LoVo (cell line): ENCODE results near the gene ADGRL3.
"Not testable (repeated sequence)": the region's sequence is repeated elsewhere in the genome, so short reads cannot be mapped to it uniquely, and the experiment has no call there.

Source experiments
- DNase-seq: peaks from one replicate; pipeline ENCODE4 v3.0.0-alpha.2; 2016; ENCODE audit warnings: low spot score

Gene ADGRL3

DNA sequence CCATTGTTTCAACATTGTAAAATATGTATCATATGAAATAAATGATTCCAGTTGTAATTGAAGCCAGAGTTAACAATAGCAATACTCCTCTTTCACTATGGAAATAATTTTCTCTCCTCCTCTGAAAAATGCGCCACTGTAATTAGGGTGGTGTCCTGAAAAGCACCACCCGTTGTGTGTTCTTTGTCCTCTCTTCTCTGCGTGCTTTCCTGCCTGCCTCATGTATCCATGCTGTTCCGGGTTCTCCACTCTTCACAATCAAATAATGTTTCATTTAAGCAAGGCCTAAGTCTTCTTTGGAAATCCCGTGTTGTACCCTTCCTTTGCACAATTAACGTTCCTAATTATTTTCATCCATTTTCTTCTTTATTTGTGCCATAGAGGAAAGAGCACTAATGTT, 293.3 kb downstream of the ADGRL3 start:
- DNase-seq: no peak

- no peak for DNase-seq
Measured at GRCh38 chr4:61500883-61501282, 300.8 kb downstream of the ADGRL3 start.

DNA sequence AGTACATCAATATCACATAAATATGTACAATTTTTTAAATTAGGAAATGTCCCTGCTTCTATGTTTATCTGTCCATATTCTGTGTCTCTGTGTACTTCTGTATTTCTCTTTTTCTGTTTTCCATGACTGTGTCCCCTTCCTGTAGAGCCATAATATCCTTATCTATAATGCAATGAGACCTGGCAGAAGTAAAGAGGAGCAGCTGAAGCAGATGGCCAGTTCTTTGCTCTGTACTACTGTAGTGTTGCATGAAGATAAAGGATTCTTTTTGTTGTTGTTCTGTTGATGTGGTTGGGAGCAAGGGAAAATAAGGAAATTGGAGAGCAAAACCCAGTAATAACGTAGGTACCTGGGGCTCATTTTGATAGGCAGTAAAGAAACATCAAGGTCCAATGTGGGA, 301.7 kb downstream of the ADGRL3 start:
- no peak for DNase-seq

DNA sequence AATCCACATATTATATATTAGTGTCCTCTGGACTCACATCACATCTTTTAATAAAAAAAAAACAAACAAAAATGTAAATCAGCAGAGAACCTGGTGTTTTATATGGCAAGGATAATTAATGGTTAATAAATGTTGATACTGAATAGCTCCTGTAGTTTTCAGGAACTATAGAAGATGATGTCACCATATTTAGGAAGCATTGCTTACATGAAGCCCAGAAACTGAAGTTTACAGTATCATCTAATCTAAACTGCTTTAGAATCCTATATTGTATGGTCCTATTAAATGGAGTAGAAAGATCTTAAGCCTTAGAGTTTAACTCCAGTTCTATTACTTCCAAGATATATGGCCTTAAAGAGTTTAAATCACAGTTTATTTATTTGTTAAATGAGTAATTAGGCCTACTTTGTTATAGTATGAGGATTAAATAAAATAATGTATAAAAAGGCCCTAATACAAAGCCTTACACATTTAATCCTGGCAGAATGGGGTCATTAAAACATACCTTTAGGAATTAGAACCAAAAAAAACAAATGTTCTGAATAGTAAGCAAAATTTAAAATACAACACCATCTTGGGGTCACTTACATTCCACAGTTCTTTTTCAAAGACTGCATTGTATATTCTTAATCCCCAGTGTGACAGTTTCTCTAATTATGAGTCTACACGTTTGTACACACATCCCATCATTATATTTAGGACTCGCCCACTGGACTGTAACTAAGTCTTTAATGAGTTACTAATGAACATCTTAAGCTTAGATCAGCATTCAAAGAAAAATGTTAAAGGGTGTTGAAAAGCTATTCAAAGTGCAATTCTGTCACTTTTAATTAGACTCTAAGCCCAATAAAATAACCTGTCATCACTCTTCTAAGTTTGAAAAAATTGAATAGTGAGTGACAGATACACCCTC, 305.9 kb downstream of the ADGRL3 start:
- DNase-seq: no peak

DNA sequence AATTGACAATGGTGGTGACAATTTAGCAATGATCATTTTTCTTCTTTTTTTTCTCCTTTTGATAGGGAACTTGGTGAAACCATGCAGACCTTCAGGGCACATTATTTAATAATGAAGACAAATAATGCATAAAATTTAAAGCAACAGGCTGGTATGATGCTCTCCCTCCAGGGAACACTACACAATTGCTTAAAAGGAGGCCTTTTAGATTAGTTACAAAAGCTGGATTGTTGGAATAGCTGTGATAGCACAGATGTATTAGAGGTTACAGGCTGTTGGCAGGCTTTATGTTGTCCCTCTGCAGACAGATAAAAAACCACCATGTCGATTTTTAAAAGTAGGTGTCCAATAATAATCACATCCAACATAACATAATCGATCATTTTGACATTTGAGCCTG, 307.0 kb downstream of the ADGRL3 start:
- no peak for DNase-seq

DNA sequence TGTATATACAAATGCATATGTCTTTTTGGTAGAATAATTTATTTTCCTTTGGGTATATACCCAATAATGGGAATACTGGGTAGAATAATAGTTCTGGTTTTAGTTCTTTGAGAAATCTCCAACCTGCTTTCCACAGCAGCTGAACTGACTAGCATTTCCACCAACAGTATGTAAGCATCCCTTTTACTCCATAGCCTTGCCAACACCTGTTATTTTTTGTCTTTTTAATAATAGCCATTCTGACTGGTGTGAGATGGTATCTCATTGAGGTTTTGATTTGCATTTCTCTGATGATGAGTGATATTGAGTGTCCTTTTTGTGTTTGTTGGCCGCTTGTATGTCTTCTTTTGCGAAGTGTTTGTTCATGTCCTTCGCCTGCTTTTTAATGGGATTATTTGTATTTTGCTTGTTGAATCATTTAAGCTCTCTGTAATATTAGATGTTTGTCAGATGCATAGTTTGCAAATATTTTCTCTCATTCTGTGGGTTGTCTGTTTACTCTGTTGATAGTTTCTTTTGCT, 309.7 kb downstream of the ADGRL3 start:
- not testable (repeated sequence) for DNase-seq

DNA sequence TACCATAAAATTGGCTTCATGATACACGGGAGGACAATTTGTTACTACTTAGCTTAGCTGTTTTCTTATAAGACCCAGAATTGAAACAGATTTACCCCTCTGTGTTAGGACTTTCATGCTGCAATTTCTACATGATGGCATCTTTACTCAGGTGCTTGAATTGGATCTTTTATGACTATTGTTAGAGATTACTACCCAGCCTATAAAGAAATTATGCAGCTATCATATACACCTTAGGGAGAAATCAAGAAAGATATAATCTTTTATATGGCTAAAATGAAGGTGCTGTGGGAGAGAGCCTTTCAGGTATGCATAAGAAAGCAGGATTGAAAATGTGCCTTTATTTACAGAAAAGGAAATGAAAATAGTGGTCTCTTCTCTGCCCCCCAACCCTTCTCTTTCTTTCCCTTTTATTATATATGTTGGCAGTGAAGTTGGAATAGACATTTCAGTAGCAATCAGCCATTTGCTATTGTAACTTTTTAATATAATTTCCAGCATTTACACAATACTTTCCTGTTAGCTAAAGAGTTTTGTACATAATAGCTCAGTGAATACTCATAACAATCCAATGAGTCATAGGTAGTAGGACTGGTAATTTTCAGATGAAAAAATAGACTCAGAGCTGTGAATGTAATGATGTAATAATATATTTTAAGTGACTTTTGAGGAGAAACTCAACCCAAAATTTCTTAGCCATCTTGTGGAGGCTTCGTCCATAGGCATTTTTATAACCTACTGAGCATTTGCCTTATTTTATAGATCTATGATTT, 311.8 kb downstream of the ADGRL3 start:
- peak; percentile 8 for DNase-seq

DNA sequence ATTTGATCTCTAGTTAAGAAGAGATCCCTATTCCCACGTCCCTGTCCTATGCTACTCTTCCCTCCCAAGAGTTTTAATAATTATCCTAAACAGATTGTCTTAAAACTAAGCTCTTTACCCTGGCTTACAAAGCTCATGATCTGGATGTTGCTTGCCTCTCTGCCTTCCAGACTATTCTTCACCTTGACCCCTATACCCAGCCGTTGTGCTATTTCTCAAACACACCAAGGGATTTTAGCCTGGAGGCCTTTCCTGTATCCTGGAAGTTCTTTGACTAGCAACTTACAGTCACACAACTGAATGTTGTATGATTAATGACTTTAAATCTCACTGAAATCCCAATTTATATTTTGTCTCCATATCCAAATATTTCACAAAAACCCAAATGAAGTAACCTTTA, 314.9 kb downstream of the ADGRL3 start:
- no peak for DNase-seq

DNA sequence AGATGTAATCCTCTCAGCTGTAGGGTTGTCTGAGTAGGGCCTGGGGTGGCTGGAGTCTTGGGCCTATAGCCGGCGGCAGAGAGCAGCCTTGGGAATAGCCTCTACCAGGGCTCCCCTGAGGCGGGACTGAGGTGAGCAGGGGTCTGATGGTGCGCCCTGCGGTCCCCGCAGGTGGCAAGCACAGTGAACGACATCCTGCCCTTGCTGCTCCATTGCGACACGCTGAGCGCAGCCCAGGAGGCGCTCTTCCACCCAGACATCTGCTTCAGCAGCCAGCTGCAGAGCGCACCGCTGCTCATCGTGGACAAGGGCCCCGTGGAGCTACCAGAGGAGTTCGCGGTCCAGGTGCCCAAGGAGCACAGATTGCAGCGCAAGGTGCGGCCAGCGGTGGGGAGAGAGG, 317.0 kb downstream of the ADGRL3 start:
- DNase-seq: no peak

DNA sequence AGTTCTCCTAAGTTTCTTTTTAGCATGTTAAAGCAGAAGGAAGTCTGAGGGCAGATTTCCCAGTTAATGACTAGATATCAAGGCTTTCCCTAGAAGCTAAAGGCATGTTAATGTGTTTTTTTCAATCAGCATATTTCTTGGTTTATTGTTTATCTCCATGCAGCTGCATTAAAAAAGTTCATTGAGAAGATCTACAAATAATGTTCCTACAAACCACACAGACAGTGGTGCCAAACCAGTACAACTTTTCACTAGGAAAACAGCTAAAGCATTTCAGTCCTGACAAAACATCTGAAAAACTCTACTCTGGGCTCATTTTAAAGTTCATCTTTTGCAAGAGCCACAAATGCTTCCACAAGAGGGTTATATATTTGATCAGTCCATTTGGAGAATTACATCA, 320.0 kb downstream of the ADGRL3 start:
- no peak for DNase-seq

- no peak for DNase-seq
Measured at GRCh38 chr4:61520681-61521160, 320.6 kb downstream of the ADGRL3 start.

DNA sequence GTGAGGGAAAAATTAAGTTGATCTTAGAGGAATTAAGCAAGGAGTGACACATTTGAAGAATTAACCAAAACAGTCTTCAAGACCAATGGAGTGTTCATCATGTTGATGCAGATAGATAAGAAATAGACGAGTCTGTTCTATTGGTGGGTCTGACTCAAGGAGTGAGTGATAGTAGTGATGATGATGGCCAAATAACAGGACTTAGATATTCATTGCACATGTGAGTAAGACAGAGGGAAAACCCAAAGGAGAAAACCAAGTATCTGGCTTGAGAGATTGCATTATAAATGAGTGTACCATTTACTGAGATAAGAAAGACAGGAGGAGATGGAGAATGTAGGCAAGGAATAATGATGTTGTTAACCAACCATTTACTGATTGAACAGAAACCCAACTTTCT, 321.3 kb downstream of the ADGRL3 start:
- DNase-seq: no peak

- no peak for DNase-seq
Measured at GRCh38 chr4:61522312-61522711, 322.2 kb downstream of the ADGRL3 start.

DNA sequence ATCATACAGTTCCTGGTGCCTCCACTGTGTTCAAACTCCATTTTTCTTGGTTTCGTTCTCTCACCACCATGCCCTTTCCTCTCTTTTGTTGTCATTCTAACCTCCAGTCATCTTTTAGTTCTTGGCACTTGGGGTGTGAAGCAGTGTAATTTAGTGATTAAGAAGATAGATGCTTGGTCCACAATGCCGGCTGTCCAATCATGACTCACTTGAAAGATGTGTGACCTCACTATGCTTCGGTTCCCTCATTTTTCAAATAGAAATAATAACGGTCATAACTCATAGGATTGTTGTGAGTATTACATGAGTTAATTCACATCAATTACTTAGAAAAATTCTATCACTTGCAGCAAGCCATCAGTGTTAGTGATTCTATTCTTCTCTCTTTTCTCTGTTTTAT, 327.8 kb downstream of the ADGRL3 start:
- no peak for DNase-seq

GRCh38 chr4:61528595-61528994, 328.5 kb downstream of the ADGRL3 start:
- DNase-seq: no peak

DNA sequence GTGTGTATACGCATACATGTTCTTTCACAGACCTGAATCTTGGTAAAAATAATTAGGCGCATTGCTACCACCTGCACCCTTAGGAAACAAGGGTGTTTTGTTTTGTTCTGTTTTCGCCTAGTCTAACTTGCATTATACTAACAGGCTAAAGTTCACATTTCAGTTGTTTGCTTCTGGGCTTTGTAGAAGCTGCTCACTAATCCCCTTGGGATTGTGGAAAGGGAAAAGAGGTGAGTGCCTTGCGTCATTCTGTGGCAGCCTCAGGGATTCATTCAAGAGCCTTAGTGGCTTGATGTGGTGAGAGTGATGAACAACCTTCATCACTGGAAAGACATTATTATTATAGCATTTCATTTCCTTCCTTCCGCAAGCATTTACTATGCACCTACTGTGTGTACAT, 331.1 kb downstream of the ADGRL3 start:
- no peak for DNase-seq

DNA sequence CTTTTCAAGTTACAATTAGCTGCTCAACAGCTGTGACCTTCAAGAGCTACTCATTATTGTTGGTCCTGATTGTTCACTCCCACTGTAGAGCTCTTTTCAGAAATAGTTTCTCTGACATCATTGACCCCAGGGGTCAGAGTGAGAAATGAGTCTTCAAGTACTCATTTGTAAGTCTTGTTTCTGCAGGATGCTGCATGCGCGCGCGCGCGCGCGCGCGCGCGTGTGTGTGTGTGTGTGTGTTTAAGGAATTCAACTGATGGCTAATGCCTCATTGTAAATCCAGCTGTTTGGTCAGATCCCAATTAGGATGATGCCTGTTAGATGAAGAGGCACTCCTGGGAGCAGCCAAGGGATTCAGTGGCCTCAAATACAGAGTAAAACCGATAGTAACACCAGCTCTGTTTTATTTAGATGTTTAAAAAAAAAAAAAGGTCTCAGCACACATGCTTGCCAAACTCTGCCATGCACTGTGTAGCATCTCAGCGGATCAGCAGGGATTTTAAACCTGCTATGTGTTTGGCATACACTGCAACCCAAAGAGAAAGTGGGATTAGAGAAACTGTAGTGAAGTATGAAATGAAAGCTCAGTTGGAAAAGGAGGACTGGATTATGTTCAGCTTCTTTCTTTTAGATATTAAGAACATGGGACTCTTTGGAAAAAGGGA, 332.3 kb downstream of the ADGRL3 start:
- no peak for DNase-seq

DNA sequence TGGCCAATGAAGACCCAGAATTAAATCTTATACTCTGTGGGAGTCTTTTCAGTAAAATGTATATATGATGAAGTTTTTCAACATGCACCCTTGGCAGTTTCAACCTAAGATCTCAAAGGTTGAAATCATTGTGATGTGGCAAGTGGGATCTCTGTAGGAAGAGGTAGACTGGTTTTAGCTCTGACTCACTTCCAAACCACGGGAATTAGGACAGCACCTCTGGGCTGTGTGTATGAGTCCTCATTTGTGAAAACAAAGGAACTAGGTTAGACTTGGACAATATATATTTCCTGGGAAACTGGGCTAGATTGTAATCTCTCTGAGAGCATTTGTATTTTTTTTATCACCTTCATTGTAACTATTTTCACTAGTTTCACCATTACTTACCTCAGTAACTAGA, 333.0 kb downstream of the ADGRL3 start:
- DNase-seq: no peak

- peak; percentile 48 for DNase-seq
Measured at GRCh38 chr4:61540944-61541343, 340.8 kb downstream of the ADGRL3 start.

DNA sequence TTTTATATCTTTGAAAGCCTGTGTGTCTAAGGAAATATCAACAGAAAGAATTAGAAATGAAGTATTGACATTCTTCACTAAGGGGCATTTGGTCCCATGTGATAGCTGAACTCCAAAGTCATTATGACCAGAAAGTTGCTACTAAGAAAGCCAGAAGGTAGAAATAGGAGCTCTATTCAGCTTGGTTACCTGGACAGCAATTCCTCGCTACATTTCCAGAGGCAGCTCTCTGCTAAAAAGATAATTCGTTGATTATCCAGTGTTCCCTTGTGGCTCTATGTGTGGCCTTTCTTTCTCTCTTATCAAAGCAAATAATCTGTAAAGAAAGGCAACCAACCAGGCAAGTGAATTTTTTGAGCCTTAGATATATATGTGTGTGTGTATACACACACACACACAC, 341.3 kb downstream of the ADGRL3 start:
- peak; percentile 11 for DNase-seq

DNA sequence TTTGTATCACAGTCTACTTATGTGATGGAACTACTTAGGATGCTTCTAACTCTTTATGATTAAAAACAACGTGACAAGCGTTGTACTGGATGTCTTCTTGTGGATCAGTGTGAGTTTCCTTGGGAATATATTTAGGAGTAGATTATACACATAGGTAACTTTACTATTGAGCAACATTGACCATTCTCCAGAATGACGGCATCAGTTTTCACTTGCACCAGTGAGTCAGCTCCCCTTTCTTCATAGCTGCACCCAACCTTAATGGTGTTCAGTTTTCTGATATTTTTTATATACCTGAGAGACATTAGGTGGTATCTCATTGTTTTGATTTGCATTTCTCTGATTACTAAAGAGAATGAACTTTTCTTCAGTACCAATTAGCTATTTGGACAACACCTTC, 343.9 kb downstream of the ADGRL3 start:
- DNase-seq: no peak

DNA sequence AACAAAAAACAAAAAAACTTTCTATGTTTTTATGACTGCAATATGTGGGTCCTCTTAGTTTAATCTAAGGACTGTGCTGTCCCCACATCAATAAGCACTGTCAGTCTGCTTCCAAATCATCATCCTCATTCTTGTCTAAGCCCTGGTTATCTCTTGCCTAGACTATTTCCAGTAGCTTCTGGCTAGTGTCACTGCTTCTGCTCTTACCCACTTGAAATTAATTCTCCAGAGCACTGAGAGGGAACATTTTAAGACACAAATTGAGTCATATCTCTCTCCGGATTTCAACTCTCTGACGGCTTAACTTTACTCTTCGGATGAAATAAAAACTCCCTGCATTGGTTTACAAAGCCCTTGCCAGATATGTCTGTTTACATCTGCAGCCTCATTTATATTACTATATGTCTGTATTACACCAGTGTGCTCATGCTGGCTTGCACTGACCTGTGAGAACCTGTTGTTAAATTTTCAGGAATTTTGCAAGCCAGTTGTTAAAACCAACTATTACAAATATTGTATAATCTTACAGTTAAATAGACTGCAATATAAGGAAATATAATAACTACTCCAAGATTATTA, 345.9 kb downstream of the ADGRL3 start:
- DNase-seq: no peak
